HL-60 (cell line): Measurements from ENCODE around the gene SLCO4C1.

ENCODE experiments used
- DNase-seq, 2 experiments: peaks; one replicate each; pipeline ENCODE4 v3.0.0-alpha.2; 2010 to 2020; ENCODE audit warnings: low read depth in 1 of 2, low spot score in 1 of 2
- H3K27ac ChIP-seq: fragments of 250-450 bp; sonication (Bioruptor Pico); replicated peaks from 2 replicates; pipeline ENCODE4 v1.5.1; 2020; ENCODE audit warnings: mild to moderate bottlenecking, moderate library complexity
- H3K27me3 ChIP-seq: fragments of 250-450 bp; sonication (Bioruptor Pico); 2 replicates; pipeline ENCODE4 v1.5.1; 2021; ENCODE audit warnings: mild to moderate bottlenecking, moderate library complexity; ENCODE audit not compliant: insufficient read depth, poor library complexity, severe bottlenecking
- H3K4me3 ChIP-seq: replicated peaks from 2 replicates; pipeline ENCODE4 v1.5.1; 2011; ENCODE audit warnings: mild to moderate bottlenecking, control low read depth, low read length; ENCODE audit not compliant: insufficient read depth
- CTCF ChIP-seq: IDR thresholded peaks from one replicate; pipeline ENCODE4 v1.5.1; 2011; ENCODE audit warnings: low read length, control low read depth, inconsistent platforms; ENCODE audit not compliant: insufficient read depth
- GABPA ChIP-seq: IDR thresholded peaks from 2 replicates; pipeline ENCODE4 v1.6.1; 2012; ENCODE audit warnings: low read depth
- POLR2AphosphoS5 ChIP-seq: IDR thresholded peaks from 2 replicates; pipeline ENCODE4 v1.6.1; 2012; ENCODE audit warnings: low read depth
- SPI1 ChIP-seq: IDR thresholded peaks from 2 replicates; pipeline ENCODE4 v1.6.1; 2012; ENCODE audit warnings: low read depth, mild to moderate bottlenecking, borderline replicate concordance
- TF ChIP-seq, protein P1 (sequence below): IDR thresholded peaks from 2 replicates; pipeline ENCODE4 v1.6.1; 2012; ENCODE audit warnings: low read depth; ENCODE audit not compliant: insufficient replicate concordance

SLCO4C1 gene

GRCh38 chr5:102249381-102249780 lies 46.7 kb downstream of the SLCO4C1 start:
- H3K4me3 ChIP-seq: no peak overlapping the region
- TF ChIP-seq GABPA (no peak), CTCF (no peak), SPI1 (no peak), POLR2AphosphoS5 (no peak)
- TF ChIP-seq, protein P1, sequence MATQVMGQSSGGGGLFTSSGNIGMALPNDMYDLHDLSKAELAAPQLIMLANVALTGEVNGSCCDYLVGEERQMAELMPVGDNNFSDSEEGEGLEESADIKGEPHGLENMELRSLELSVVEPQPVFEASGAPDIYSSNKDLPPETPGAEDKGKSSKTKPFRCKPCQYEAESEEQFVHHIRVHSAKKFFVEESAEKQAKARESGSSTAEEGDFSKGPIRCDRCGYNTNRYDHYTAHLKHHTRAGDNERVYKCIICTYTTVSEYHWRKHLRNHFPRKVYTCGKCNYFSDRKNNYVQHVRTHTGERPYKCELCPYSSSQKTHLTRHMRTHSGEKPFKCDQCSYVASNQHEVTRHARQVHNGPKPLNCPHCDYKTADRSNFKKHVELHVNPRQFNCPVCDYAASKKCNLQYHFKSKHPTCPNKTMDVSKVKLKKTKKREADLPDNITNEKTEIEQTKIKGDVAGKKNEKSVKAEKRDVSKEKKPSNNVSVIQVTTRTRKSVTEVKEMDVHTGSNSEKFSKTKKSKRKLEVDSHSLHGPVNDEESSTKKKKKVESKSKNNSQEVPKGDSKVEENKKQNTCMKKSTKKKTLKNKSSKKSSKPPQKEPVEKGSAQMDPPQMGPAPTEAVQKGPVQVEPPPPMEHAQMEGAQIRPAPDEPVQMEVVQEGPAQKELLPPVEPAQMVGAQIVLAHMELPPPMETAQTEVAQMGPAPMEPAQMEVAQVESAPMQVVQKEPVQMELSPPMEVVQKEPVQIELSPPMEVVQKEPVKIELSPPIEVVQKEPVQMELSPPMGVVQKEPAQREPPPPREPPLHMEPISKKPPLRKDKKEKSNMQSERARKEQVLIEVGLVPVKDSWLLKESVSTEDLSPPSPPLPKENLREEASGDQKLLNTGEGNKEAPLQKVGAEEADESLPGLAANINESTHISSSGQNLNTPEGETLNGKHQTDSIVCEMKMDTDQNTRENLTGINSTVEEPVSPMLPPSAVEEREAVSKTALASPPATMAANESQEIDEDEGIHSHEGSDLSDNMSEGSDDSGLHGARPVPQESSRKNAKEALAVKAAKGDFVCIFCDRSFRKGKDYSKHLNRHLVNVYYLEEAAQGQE: no peak
- no peak overlapping the region for H3K27ac ChIP-seq
- peak in 1 of 2 experiments; percentile 6 for DNase-seq
- no peaks in the 10 kb centered on the region for H3K27me3 ChIP-seq

DNA sequence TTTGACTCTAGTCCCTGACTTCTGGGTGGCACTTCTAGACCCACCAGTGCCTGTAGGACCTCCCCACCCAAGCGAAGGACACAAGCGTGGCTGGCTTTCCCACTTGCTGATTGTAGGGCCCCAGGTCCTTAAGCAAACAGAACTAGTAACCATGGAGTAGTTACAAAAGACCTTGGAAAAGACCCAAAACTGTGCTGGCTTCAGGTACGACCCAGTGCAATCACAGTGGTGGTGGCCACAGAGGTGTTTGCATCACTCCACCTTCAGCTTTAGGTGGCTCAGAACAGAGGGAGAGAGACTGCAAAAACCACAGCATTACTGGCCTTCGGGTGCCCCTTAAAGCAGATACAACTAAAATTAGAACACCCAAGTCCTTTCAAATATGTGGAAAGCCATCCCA lies 52.9 kb downstream of the SLCO4C1 start:
- no peak overlapping the region for H3K4me3 ChIP-seq
- H3K27me3 ChIP-seq: no peaks in the 10 kb centered on the region
- TF ChIP-seq GABPA (no peak), CTCF (no peak), POLR2AphosphoS5 (no peak), SPI1 (no peak)
- TF ChIP-seq, protein P1: no peak
- no peak for DNase-seq
- H3K27ac ChIP-seq: no peak overlapping the region

DNA sequence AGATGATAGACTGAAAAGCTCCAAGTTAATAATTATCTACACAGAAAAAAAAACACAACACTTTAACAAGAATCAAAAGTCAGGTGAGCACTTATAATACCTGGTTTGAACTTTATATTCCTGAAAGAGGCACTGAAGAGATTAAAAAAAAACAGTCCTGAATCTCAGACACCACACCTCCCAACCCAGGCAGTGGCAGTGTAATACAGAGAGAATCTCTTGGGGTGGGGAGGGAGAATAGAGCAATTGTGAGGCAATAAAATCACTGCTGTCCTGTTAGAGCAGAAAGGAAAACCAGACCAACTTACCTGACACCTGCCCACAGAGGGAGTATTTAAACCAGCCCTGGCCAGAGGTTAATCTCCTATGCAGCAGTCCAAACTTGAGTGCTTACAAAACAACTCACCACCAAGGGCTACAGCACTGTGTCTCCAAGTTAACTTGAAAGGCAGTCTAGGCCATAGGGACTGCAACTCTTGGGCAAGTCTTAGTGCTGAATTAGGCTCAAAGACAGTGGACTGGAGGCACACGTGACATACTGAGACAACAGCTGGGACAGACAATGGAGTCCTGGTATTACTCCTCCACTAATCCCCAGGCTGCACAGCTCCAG lies 54.2 kb downstream of the SLCO4C1 start:
- H3K27ac ChIP-seq: no peak overlapping the region
- TF ChIP-seq CTCF: no peak
- no peak for TF ChIP-seq POLR2AphosphoS5
- TF ChIP-seq, protein P1: no peak
- TF ChIP-seq SPI1: no peak
- TF ChIP-seq GABPA: no peak
- no peaks in the 10 kb centered on the region for H3K27me3 ChIP-seq
- DNase-seq: no peak
- H3K4me3 ChIP-seq: no peak overlapping the region
